A172 (cell line): Measurements from ENCODE around the gene CCDC3. TPM values are rescaled to one million over a fixed set of nuclear protein-coding genes. Genes with fewer than 3 reads are reported as not detected.
A peak's percentile ranks its signal among the peaks of the same experiment; 100 is the strongest.

Experiments
- DNase-seq: peaks from one replicate; pipeline ENCODE4 v3.0.0-alpha.2; 2015; ENCODE audit warnings: low spot score
- total RNA-seq: library from RNA; depleted of rRNA; stranded (reverse); fragments of >200 nt; shearing (Covaris generic); gene quantifications from 2 replicates; pipeline ENCODE4 v1.2.3, GENCODE V29; 2014

The CCDC3 gene
- total RNA-seq, 1 experiment from 2014 or later = 0.03 TPM

DNA sequence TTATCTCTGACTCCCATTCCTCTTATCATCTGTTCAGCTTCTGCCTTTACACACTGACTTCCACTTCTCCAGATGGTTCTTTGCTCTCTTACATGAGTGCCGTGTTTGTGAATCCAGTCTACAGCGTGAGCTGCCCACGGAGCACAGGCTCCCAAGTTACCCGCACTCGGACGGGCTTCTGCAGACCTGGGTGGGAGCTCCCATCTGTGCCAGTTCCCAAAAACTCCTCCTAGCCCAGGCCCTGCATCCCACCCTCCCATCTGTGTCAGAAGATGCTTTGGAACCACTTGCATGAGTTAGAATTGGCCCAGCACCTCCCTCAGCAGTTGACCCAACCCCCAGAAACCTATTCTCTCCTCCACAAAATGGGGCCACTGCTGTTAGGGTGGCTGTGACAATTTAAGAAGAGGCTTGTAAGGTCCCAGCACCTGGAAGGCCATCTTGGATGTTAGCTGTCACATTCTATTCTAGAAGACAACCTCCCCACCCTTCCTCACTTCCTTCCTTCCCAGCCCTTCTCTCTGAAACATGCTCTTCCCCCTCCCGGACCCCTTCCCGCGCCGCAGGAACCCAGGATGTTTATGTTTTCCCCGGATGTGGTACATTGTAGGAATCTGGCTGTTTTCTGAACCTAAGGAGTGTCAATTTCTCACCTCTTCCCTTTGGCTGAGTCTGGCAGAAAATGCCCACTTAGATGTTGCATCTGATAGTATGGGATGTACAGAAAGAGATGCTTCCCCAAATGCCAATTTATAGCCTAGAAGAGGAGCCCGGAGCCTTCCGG lies 79.2 kb downstream of the CCDC3 start:
- DNase-seq = no peak

DNA sequence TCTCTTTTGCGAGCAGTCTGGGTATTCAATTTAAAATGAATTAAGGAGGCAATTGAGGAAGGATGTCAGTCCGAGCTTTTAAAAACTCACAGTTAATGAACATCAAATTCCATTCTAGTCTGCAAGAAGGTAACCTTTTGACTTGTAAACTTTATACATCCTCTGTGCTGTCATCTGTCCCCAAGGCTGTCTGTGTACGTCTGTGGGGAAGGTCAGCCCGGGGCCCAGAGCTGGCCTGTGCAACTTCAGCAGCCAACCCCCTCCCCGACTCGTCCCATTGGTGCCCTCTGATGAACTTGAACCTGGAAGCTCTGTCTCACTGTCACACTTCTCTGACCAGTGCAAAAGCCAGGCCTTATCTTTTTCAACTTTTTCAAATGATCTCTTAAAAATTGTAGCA lies 80.3 kb downstream of the CCDC3 start:
- DNase-seq = no peak

- DNase-seq = no peak
Observed at GRCh38 chr10:12919574-12919973, 81.9 kb downstream of the CCDC3 start.

GRCh38 chr10:12916587-12916986 lies 84.9 kb downstream of the CCDC3 start:
- DNase-seq = no peak

DNA sequence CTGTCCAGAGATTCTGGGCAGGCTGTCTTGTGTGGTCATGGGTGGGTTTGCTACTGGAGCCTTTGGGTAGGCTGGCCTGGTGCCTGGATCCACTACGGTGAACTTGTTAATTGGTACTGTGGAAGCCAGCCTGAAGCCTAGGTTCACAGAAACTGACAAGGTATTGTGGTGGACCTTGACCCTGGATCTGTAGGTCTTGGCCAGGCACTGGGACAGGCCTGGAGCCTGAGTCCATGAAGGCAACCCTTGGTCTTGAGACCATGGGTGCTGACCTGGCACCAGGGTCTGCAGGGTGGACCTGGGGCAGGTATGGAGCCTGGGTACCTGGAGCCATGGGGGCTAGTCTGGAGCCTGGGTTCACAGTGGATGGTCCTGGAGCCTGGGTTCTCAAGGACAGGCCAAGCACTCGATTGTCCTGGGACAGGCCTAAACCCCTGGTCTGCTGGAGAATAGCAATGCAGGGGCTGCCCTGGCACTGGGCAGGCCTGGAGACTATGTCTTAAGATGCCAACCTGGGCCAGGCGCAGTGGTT lies 85.8 kb downstream of the CCDC3 start:
- no peak for DNase-seq

- DNase-seq = no peak
Observed at GRCh38 chr10:12914111-12914510, 87.4 kb downstream of the CCDC3 start.

DNA sequence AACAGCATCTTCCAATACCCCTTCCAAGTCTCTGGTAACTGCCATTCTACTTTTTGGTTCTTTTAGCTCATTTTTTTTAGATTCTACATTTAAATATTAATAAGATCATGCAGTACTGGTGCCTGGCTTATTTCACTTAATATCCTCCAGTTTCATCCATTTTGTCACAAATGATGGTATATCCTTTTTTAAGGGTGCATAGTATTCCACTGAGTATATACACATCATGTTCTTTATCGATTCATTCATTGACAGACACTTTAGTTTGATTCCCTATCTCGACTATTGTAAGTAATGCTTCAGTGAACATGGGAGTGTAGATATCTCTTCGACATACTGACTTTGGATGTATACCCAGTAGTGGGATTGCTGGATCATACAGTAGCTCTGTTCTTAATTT lies 89.7 kb downstream of the CCDC3 start:
- no peak for DNase-seq

GRCh38 chr10:12910835-12911234 lies 90.7 kb downstream of the CCDC3 start:
- DNase-seq = no peak

DNA sequence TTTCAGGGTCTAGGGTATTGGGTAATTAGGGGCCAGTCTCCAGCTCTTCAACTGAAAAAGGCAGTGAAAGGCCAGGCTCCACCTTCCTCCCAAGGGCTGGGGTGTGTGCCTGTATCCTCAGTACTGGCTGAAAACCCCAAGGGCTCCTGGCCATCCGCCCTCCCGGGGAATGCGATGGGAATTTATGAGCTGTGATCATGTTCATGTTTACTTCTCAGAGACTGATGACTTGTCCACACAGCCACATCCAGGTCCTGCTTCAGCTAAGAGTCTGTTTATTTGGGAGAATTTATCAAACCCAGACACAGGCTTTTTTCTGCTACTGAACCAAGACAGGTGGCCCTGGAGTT lies 91.7 kb downstream of the CCDC3 start:
- peak; percentile 19 for DNase-seq

DNA sequence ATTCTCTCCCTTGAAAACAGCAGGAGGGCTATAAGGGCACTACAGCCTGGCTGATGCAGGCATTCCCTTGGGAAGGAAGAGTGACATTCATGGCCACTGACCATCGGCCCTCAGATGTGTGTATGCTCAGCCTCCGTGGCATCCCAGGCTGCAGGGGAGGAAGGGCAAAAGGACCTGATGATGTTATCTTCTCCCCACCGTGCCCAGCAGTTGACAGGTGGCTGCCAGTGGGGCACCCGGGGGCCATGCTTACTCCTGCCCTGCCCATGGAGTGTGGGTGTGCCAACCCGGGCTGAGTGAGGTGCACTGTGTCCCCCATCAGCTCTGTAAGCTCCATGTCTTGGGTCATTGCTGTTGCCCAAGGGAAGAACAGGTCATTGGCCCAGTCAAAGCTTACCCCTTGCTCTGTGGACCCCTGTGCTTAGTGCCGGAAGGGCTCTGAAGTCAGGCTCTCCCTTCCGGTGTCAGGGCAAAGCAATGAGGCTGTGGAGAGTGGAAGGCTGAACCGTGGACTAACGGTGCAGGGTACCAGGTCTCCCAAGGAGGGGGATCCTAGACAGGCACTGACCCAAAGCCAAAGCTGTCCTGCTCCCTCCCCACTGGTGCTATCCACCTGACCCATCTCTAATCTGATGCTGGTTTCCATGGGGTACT lies 92.2 kb downstream of the CCDC3 start:
- DNase-seq = no peak

DNA sequence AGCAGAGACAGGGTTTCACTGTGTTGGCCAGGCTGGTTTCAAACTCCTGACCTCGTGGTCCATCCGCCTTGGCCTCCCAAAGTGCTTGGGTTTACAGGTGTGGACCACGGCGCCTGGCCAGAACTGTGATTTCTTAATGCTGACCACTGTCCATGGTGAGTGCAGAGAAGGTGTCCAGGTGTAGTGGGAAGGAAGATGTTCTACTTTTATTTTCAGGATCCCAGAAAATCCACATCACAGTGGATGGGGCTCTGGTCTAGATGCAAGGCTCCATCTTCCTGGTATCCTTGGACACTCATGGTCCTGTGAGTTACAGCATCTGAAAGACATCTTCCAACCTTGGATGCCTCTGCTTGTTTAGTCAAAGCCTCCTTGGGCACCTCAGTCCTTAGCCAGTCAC lies 92.7 kb downstream of the CCDC3 start:
- no peak for DNase-seq

DNA sequence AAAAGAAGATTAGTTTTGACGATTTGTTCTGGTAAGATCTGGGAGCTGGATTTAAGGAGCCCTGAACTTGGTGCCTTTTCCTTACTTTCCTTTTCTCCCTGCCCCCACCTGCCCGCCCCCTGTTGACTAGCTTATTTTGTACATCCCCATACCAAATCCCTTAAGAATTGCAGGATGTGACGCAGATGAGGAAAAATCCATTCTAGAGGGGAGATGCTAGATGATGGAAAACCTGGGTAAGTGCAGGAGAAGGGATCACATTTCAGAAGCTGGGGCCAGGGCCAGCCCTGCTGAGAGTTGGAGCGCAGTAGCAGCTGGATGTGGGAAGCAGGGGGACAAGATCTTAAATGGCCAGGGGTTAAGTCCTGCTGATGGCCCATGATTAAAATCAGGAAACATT lies 93.9 kb downstream of the CCDC3 start:
- DNase-seq = peak; percentile 10

- DNase-seq = no peak
Observed at GRCh38 chr10:12906051-12906541, 95.4 kb downstream of the CCDC3 start.

- no peak for DNase-seq
Observed at GRCh38 chr10:12905067-12905466, 96.4 kb downstream of the CCDC3 start.

GRCh38 chr10:12902851-12903358 lies 98.6 kb downstream of the CCDC3 start:
- DNase-seq = no peak

DNA sequence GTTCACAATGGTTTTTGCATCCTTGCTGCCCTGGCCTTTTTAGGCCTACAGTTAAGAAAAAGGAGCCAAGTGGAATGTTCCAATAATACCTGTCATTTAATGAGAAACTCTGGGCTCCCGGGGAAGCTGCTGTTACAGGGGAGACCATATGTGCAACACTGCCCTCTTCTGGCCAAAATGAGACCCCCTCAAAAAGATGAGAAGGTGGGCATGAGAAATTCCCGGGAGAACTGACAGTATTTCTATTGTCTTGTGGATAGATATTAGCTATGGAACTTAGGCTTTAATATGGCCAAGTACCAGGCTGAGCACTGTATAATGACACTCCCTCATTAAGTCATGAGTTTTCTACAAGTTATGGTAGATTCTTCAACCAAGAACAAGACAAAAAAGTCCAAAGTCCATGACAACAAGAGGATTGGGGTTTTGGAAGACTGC lies 99.4 kb downstream of the CCDC3 start:
- DNase-seq = peak; percentile 48

GRCh38 chr10:12899546-12899945 lies 102.0 kb downstream of the CCDC3 start:
- no peak for DNase-seq

DNA sequence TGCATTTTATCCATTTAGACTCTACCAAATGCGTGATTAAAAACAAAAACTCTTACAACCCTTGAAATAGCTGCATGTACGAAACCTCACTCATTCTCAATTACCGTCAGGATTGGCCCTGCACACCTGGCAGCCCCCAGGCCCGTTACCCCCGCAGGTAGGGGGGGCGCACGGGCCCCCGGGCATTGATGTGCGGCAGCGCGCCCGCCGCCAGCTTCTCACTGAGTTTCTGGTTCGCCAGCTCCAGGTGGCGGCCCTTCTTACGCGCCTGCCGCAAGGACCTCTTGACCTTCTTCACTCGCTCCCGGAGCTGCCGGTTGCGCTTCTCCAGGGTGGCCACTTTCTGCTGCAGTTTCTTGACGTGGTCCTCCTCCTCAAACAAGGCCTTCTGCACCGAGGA lies 103.2 kb downstream of the CCDC3 start:
- DNase-seq = no peak

DNA sequence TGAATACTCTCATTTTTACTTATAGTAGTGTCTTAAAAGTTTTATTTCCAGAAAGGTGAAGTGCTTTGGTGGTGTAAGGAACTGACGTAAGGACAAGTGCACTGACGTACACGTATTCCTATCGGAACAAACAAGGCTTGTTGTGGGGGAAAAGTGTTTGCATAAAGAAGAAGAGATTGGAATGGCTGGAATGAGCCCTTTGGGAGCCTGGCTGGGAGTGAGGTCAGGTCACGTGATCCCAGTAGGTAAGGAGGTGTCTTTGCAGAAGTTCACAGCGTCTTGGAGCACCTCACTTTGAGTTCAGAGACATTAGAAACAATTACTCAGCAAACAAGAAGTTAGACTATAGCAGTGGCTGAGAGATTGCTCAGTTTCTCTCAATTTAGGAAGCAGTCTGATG lies 104.2 kb downstream of the CCDC3 start:
- no peak for DNase-seq

DNA sequence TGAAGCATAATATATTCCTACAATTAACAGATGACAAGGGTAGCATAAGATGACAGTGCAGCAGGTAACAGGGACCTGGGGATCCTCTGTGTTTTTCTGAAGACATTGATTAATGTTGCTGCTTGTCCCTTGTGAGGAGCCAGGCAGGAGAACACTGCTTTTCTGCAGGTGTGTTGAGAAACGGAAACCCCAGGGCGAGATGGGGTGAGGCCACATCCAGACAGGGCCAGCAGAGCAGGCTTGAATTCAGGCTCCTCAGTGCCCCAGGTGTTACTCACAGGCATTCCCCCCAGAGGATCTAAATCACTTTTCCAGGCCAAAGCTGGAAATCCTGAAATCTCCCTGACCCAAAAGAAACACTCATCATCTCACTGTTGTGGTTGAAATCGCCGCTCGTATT lies 105.3 kb downstream of the CCDC3 start:
- no peak for DNase-seq

DNA sequence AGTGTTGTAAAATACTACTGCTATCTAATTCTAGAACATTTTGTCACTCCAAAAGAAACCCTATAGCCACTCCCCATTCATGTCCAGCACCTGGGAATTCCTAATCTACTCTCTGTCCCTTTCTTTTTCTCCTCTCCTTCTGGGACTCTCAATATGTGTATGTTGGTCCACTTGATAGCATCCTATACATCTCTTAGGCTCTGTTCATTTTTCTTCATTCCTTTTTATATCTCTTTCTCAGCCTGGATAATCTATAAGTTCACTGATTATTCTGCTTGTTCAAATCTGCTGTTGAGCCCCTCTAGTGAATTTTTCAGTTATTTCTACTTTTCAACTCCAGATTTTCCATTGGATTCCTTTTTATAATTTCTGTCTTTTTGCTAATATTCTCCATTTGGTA lies 108.6 kb downstream of the CCDC3 start:
- DNase-seq = no peak

DNA sequence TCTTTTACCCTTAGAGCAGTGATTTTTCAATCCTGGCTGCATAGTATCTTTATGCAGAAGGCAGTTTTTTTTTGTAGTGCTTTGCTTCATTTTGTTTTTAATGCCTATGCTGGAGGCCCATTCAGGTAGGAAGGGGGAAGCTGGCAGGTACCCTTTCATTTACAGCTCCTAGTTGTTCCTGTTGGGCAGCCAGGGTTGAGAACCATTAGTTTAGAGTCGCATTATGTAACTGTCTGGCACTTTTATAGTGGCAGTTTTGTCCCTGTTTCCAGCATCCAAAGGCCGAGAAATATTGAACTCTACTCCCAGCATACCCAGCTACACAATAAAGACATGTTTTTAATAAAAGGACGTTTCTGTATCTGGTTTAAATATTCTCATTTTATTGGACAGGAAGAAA lies 110.6 kb downstream of the CCDC3 start:
- no peak for DNase-seq

DNA sequence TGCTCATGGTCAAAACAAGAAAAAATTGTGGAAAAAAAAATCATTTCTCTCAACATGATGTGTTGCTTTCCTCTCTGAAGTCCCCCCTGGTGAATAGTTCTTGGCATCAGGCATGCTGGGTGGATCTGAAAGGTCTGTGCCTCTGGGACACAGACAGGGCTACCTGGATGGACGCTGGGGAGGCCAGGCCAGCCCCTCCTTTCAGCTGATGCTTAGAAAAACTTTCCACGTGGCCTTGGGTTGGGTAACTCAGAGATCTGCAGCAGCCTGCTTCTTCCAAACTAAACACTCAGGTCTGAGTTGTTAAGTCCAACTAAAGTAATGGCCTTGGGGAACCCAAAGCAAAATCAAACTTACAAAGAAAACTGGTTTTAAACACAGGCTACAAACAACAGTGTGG lies 113.0 kb downstream of the CCDC3 start:
- DNase-seq = no peak
